Esophagus squamous epithelium (tissue), 5 donors: ENCODE measurements around the gene SUPT6H. TPM values are rescaled to one million over a fixed set of nuclear protein-coding genes. Genes with fewer than 3 reads are reported as not detected.
A peak's percentile ranks its signal among the peaks of the same experiment; 100 is the strongest.
"Not testable (repeated sequence)": the region's sequence is repeated elsewhere in the genome, so short reads cannot be mapped to it uniquely, and the experiment has no call there.

Experiments
- DNase-seq: peaks from one replicate; lab custom pipeline; 2025; lab: John Stamatoyannopoulos, UW
- H3K27ac ChIP-seq, 4 donors: fragments of 200-600 bp; sonication (generic); one replicate each; pipeline ENCODE4 v1.5.1; 2016 to 2019; ENCODE audit warnings: mild to moderate bottlenecking in 1 of 4
- H3K27me3 ChIP-seq, 4 donors: fragments of 200-600 bp; sonication (generic); 1 replicate in 3 of 4; 2 replicates in 1 of 4; pipeline versions ENCODE4 v1.5.1 to v1.6.0; 2017 to 2021; ENCODE audit warnings: antibody characterized with exemption in 1 of 4
- H3K36me3 ChIP-seq, 3 donors: fragments of 200-600 bp; sonication (generic); one replicate each; pipeline ENCODE4 v1.5.1; 2016 to 2019
- H3K4me1 ChIP-seq, 3 donors: fragments of 200-600 bp; sonication (generic); one replicate each; pipeline ENCODE4 v1.5.1; 2017 to 2019
- H3K4me3 ChIP-seq, 4 donors: fragments of 200-600 bp; sonication (generic); 1 replicate in 3 of 4; 2 replicates in 1 of 4; pipeline ENCODE4 v1.5.1; 2016 to 2019; ENCODE audit warnings: mild to moderate bottlenecking in 2 of 4, moderate library complexity in 1 of 4
- H3K9me3 ChIP-seq, 3 donors: fragments of 200-600 bp; sonication (generic); one replicate each; pipeline ENCODE4 v1.5.1; 2016 to 2019
- CTCF ChIP-seq, 6 experiments: fragments of 450-650 bp in 4 of 6; fragments of 200-600 bp in 2 of 6; sonication (generic) in 2 of 6; IDR thresholded peaks; one replicate each; pipeline ENCODE4 v1.5.1; 2016 to 2019; ENCODE audit warnings: antibody characterized with exemption in 6 of 6, mild to moderate bottlenecking in 4 of 6, moderate library complexity in 4 of 6
- POLR2A ChIP-seq, 4 donors: fragments of 450-650 bp; IDR thresholded peaks; one replicate each; pipeline ENCODE4 v1.6.1; 2017; ENCODE audit warnings: antibody characterized with exemption in 4 of 4, mild to moderate bottlenecking in 4 of 4, moderate library complexity in 3 of 4
- WGBS, 2 donors: methylation state at CpG; one replicate each; pipeline ENCODE4 v1.1.5; 2018; 5-methylcytosine and 5-hydroxymethylcytosine counted together
- intact Hi-C: fragments of 100-400 bp; cut with DNase I; formaldehyde crosslinking; loops from one replicate; pipeline ENCODE4 v1.15.0; 2022
- total RNA-seq, 4 donors: library from RNA; depleted of rRNA; stranded (reverse); fragments of >200 nt; gene quantifications; one replicate each; pipeline ENCODE4 v1.1.0, GENCODE V29; 2016
- donor health status: DM: yes; HTN: yes; CAD: no.

SUPT6H gene
- total RNA-seq, 4 donors from 2014 or later, result 26.4 to 59.3 (median 48.8) TPM

- peaks cover 21 to 41% (median 34%) of the 10 kb centered on the region in 3 donors for H3K4me1 ChIP-seq
- intact Hi-C loops, result no loop called here
- no peak for DNase-seq
- no peaks in the 10 kb centered on the region for H3K9me3 ChIP-seq
- peak overlapping the region in 3 of 4 donors; percentile 26 to 98 (median 52) for H3K4me3 ChIP-seq
- peak overlapping the region; percentile 97 to 99 (median 98) for H3K27ac ChIP-seq
- TF ChIP-seq POLR2A (IDR thresholded peaks at IDR 0.05) (no peak), CTCF (IDR thresholded peaks at IDR 0.05) (no peak)
- WGBS, 2 donors, result 50 to 53% methylated on average over 12 of the region's 12 CpGs
- no peaks in the 10 kb centered on the region for H3K27me3 ChIP-seq
- H3K36me3 ChIP-seq, result peaks cover 6 to 56% (median 26%) of the 10 kb centered on the region in 3 donors
These were observed 15.8 kb upstream of the SUPT6H start for GRCh38 chr17:28646039-28646754.

GRCh38 chr17:28648698-28649097 is 13.3 kb upstream of the SUPT6H start:
- DNase-seq, result no peak
- Histone ChIP-seq H3K36me3 (peaks cover 0 to 60% (median 11%) of the 10 kb centered on the region in 3 donors), H3K27me3 (no peaks in the 10 kb centered on the region), H3K27ac (no peak overlapping the region), H3K4me3 (no peak overlapping the region), H3K9me3 (no peaks in the 10 kb centered on the region), H3K4me1 (peaks cover 17 to 29% (median 19%) of the 10 kb centered on the region in 3 donors)
- 70% methylated on average over 2 of the region's 2 CpGs; no CpG with 5 or more reads in 1 of the 2 donors for WGBS, 2 donors
- TF ChIP-seq POLR2A (IDR thresholded peaks at IDR 0.05), result no peak
- no peak for TF ChIP-seq CTCF (IDR thresholded peaks at IDR 0.05)
- intact Hi-C loops, result no loop called here

- Histone ChIP-seq H3K4me3 (no peak overlapping the region), H3K4me1 (peaks cover 0 to 5% (median 3%) of the 10 kb centered on the region in 3 donors), H3K9me3 (no peaks in the 10 kb centered on the region), H3K27ac (no peak overlapping the region), H3K27me3 (no peaks in the 10 kb centered on the region), H3K36me3 (peaks cover 0 to 98% (median 15%) of the 10 kb centered on the region in 3 donors)
- intact Hi-C loops, result no loop called here
- no peak for DNase-seq
- TF ChIP-seq CTCF (IDR thresholded peaks at IDR 0.05) (no peak), POLR2A (IDR thresholded peaks at IDR 0.05) (no peak)
- 92 to 100% methylated on average over 3 to 5 of the region's 5 CpGs for WGBS, 2 donors
These were observed 6.8 kb upstream of the SUPT6H start for GRCh38 chr17:28655160-28655559.

DNA sequence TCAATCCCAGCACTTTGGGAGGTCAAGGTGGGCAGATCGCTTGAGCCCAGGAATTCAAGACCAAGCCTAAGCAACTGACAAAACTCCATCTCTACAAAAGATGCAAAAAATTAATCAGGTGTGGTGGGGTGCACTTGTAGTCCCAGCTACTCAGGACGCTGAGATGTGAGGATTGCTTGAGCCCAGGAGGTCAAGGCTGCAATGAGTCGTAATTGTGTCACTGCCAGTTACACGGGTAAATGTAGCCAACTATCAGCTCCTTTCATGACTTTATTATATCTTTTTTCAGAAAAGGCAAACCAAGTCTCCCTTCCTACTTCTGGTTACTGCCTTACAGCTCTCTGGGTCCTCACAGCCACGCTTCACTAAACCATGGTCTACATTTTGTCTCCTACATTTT is 4.2 kb upstream of the SUPT6H start:
- Histone ChIP-seq H3K4me1 (peaks cover 0 to 21% (median 14%) of the 10 kb centered on the region in 3 donors), H3K27me3 (no peaks in the 10 kb centered on the region), H3K4me3 (no peak overlapping the region), H3K36me3 (peaks cover 0 to 72% (median 10%) of the 10 kb centered on the region in 3 donors), H3K27ac (no peak overlapping the region), H3K9me3 (no peaks in the 10 kb centered on the region)
- WGBS, 2 donors, result 61 to 76% methylated on average over 5 of the region's 5 CpGs
- no peak for TF ChIP-seq CTCF (IDR thresholded peaks at IDR 0.05)
- TF ChIP-seq POLR2A (IDR thresholded peaks at IDR 0.05), result no peak
- DNase-seq, result no peak
- intact Hi-C loops, result no loop called here

- H3K27me3 ChIP-seq, DNase-seq, intact Hi-C loops, H3K4me3 ChIP-seq, H3K9me3 ChIP-seq, H3K27ac ChIP-seq: not testable (repeated sequence)
- Histone ChIP-seq H3K4me1 (peaks cover 0 to 27% (median 20%) of the 10 kb centered on the region in 3 donors), H3K36me3 (peaks cover 0 to 67% (median 10%) of the 10 kb centered on the region in 3 donors)
- WGBS, 2 donors, result 73 to 94% methylated on average over 3 to 5 of the region's 8 CpGs
These were observed 3.7 kb upstream of the SUPT6H start for GRCh38 chr17:28658342-28658741.

DNA sequence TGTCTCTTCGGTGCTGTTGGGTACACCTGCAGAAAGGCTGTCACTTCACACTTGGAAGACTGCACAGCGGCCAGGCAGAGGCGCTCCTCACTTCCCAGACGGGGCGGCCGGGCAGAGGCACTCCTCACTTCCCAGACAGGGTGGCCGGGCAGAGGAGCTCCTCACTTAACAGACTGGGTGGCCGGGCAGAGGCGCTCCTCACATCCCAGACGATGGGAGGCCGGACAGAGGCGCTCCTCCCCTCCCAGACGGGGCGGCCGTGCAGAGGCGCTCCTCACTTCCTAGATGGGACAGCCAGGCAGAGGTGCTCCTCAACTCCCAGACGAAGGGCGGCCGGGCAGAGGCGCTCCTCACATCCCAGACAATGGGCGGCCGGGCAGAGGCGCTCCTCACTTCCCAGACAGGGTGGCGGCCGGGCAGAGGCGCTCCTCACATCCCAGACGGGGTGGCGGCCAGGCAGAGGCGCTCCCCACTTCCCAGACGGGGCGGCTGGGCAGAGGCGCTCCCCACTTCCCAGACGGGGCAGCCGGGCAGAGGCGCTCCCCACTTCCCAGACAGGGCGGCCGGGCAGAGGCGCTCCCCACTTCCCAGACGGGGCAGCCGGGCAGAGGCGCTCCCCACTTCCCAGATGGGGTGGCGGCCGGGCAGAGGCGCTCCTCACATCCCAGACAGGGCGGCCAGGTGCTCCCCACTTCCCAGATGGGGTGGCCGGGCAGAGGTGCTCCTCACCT is 3.1 kb upstream of the SUPT6H start:
- not testable (repeated sequence) for DNase-seq, H3K4me3 ChIP-seq

GRCh38 chr17:28659497-28659881 is 2.5 kb upstream of the SUPT6H start:
- intact Hi-C loops, H3K4me3 ChIP-seq, H3K27me3 ChIP-seq, H3K27ac ChIP-seq, DNase-seq, H3K9me3 ChIP-seq: not testable (repeated sequence)
- peaks cover 0 to 38% (median 31%) of the 10 kb centered on the region in 3 donors for H3K4me1 ChIP-seq
- H3K36me3 ChIP-seq, result peaks cover 0 to 61% (median 10%) of the 10 kb centered on the region in 3 donors
- WGBS, 2 donors, result no CpG with 5 or more reads among the region's 23 CpGs

More for the DNA sequence above, 3.1 kb upstream of the SUPT6H start:
- WGBS, 2 donors, result no CpG with 5 or more reads among the region's 46 CpGs
- intact Hi-C loops, H3K27me3 ChIP-seq, H3K27ac ChIP-seq, H3K9me3 ChIP-seq: not testable (repeated sequence)
- Histone ChIP-seq H3K4me1 (peaks cover 0 to 33% (median 26%) of the 10 kb centered on the region in 3 donors), H3K36me3 (peaks cover 0 to 61% (median 10%) of the 10 kb centered on the region in 3 donors)
